Small intestine (tissue), 7 donors: ENCODE data around the gene ARHGEF10L. TPM values are rescaled to one million over a fixed set of nuclear protein-coding genes. Genes with fewer than 3 reads are reported as not detected.

Experiments
- DNase-seq, 2 donors: peaks; one replicate each; pipeline versions ENCODE4 v3.0.0 to v3.0.0-alpha.2; 2013
- FAIRE-seq: peaks from 2 replicates; lab custom pipeline; 2012; peaks lifted over from hg19 to GRCh38; lab: Jason Lieb, UNC
- H3K27ac ChIP-seq, 3 donors: one replicate each; pipeline ENCODE4 v1.5.1; 2013; ENCODE audit warnings: low read length in 2 of 3, mild to moderate bottlenecking in 2 of 3, control low read depth in 1 of 3, inconsistent platforms in 1 of 3, low read depth in 1 of 3, moderate library complexity in 1 of 3
- H3K27me3 ChIP-seq, 3 donors: one replicate each; pipeline ENCODE4 v1.6.1; 2013; ENCODE audit warnings: low read length in 3 of 3, inconsistent platforms in 1 of 3; ENCODE audit not compliant: control insufficient read depth in 3 of 3, insufficient read depth in 3 of 3
- H3K36me3 ChIP-seq, 3 donors: one replicate each; pipeline ENCODE4 v1.6.1; 2013; ENCODE audit warnings: low read length in 3 of 3, inconsistent platforms in 1 of 3, low read depth in 1 of 3, mild to moderate bottlenecking in 1 of 3, moderate library complexity in 1 of 3; ENCODE audit not compliant: control insufficient read depth in 3 of 3, insufficient read depth in 2 of 3
- H3K4me1 ChIP-seq, 3 donors: one replicate each; pipeline ENCODE4 v1.6.1; 2013; ENCODE audit warnings: low read length in 2 of 3, inconsistent platforms in 1 of 3, low read depth in 1 of 3, mild to moderate bottlenecking in 1 of 3, moderate library complexity in 1 of 3; ENCODE audit not compliant: control insufficient read depth in 3 of 3, insufficient read depth in 2 of 3
- H3K4me3 ChIP-seq, 3 donors: one replicate each; pipeline ENCODE4 v1.5.1; 2013; ENCODE audit warnings: low read length in 3 of 3, control low read depth in 1 of 3, inconsistent platforms in 1 of 3, low read depth in 1 of 3, mild to moderate bottlenecking in 1 of 3, moderate library complexity in 1 of 3
- H3K9me3 ChIP-seq, 2 donors: one replicate each; pipeline ENCODE4 v1.6.1; 2013; ENCODE audit warnings: low read depth in 1 of 2, low read length in 1 of 2; ENCODE audit not compliant: control insufficient read depth in 2 of 2, insufficient read depth in 1 of 2
- WGBS, 3 donors: extraction: QIAGEN DNeasy Blood & Tissue Kit; methylation state at CpG; one replicate each; pipeline ENCODE4 v1.1.7; 2013; 5-methylcytosine and 5-hydroxymethylcytosine counted together
- polyA plus RNA-seq, 4 donors: library from polyadenylated mRNA; stranded (reverse) in 3 of 4; unstranded in 1 of 4; fragments of 200-250 nt in 3 of 4; fragments of 120-200 nt in 1 of 4; gene quantifications; one replicate each; pipeline versions ENCODE4 v1.2.1 to v1.2.3, GENCODE V29; 2013
- donor health status: healthy with polysubstance abuse.
- donor health status: control.
- donor health status: control.
- donor health status: Bipolar disorder and iron deficiency.
- donor health status: healthy.

ARHGEF10L gene
- polyA plus RNA-seq, 4 donors, result 5.6 to 120 (median 35.0) TPM

DNA sequence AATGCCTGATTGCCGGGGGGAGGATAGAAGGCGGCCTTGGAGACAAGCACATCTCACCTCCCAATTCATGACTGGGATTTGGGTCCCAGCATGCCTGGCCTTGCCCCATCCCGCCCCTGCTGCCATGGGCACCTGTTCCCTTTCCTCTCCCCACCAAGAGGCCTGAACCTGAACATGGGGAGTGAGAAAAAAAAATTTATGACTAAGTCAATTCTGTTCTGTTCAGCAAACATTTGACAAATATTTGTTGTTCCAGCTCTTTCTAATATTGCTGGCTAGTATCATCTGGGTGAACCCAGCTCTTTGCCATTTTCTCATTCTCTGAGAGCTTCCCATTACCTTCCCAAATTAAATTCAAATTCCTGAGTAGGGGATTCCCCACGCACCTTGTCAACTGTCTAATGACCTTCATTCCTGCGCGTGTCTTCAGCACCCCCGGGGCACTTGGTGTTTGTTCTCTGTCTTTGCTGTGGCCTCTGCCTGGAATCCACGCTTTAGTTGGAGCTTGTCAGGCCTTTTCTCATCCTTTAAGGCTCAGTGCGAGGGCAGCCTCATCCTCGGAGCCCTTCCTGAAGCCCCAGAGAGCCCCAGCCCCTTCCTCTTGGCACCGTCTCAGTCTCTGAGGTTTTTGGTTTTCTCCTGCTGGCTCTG is 42.8 kb downstream of the ARHGEF10L start:
- H3K27ac ChIP-seq, result peak overlapping the region in 1 of 3 donors; percentile 88
- FAIRE-seq (no peak), DNase-seq (no peak)
- H3K4me1 ChIP-seq, result peaks cover 4 to 57% (median 8%) of the 10 kb centered on the region in 3 donors
- H3K36me3 ChIP-seq, result peaks cover 0 to 56% (median 2%) of the 10 kb centered on the region in 3 donors
- H3K9me3 ChIP-seq, result no peaks in the 10 kb centered on the region
- no peaks in the 10 kb centered on the region for H3K27me3 ChIP-seq
- peak overlapping the region in 1 of 3 donors; percentile 61 for H3K4me3 ChIP-seq
- WGBS, 3 donors, result 13 to 54% (median 24%) methylated on average over 11 of the region's 11 CpGs

DNA sequence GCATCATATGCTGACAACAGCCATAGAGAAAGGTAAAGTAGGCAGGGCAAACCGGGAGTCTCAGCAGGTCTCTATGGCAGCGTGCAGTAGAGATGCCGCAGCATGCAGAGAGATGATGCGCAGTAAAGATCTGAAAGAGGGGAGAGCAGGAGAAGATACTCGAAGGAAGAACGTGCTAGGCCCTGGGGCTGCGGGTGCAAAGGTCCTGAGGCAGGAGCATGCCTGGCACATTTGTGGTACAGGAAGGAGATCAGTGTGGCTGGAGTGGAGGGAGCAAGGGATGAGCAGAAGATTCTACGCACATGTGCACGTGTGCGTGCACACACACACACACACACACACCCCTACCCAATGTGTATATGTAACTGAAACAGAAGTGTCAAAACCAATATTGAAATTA is 45.0 kb downstream of the ARHGEF10L start:
- peaks cover 0 to 75% (median 2%) of the 10 kb centered on the region in 3 donors for H3K36me3 ChIP-seq

DNA sequence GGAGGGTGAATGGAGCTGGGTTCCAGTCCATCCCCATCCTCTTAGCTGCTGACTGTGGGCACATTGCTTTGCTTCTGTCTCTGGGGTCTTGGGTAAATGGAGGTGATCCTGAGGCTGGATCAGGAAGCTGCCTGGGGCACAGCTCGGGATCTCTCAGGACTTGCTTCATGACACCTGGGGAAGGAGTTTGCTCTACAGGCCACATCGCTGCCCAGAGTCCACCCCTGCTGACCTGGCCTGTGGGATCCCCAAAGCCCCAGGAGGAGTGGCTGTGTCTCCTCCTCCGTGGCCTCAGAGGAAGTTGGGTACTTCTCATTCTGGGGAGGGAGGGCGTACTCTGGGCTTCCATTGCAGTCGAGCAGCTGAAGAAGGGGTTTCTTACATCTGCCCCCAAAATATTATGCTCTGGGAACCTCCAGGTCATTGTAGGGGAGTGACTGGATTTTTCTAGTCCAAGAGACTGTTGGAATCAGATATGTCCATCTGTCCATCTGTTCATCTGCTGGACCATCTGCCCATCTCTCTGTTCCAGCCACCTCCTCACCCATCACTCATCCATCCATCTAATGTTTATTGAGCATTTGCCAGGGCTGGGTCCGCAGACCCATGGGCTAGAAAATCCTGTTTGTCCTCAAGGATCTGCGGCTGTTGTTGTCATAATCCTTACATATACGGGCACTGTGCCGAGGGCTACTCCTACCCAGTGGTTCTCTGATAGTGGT is 45.9 kb downstream of the ARHGEF10L start:
- peaks cover 13 to 64% (median 24%) of the 10 kb centered on the region in 3 donors for H3K4me1 ChIP-seq
- FAIRE-seq (no peak), DNase-seq (no peak)
- H3K4me3 ChIP-seq, result no peak overlapping the region
- WGBS, 3 donors, result 66 to 70% (median 67%) methylated on average over 9 of the region's 9 CpGs
- peaks cover 0 to 84% (median 4%) of the 10 kb centered on the region in 3 donors for H3K36me3 ChIP-seq
- H3K27ac ChIP-seq, result peak overlapping the region in 1 of 3 donors; percentile 98
- no peaks in the 10 kb centered on the region for H3K9me3 ChIP-seq
- H3K27me3 ChIP-seq, result no peaks in the 10 kb centered on the region

More for the DNA sequence above, 45.0 kb downstream of the ARHGEF10L start:
- FAIRE-seq (no peak), DNase-seq (no peak)
- peaks cover 12 to 64% (median 18%) of the 10 kb centered on the region in 3 donors for H3K4me1 ChIP-seq
- H3K4me3 ChIP-seq, result no peak overlapping the region
- no peak overlapping the region for H3K27ac ChIP-seq
- 83 to 89% (median 86%) methylated on average over 10 of the region's 10 CpGs for WGBS, 3 donors
- H3K9me3 ChIP-seq, result no peaks in the 10 kb centered on the region
- H3K27me3 ChIP-seq, result no peaks in the 10 kb centered on the region

DNA sequence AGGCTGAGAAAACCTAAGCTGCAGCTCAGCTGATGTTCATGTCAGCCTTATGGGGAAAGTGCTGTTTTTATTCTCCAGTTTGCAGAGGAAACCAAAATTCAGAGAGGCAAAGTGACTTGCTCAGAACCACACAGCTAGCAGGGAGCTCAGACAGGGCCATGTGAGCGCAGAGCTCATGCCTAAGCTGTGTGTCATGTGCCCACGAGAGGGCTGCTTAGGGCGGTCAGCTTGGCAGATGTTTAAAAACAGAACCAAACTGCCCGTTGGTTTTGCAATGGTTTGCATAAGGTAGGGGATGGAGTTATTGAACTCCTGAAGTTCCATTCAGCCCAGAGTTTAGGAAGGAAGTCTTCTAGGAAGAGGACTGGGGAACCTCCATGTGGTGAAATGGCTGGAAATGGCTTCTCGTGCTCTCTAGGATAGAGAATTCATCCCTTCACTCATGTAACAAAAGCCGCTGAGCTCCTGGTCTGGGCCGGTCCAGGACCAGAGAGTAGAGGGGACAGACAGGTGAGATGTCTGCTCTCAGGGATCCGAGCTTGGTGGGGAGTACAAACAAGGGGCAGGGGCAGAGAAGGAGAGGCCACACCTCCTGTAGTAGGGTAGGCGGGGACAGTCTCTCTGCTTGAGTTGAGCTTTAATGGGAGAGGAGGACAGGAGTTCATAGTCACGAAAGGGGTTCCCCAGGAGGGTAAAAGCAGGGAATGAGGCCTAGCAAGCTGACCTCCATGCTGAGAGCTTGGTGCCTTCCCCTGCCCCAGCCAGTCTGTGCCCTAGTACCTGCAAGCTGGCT is 46.9 kb downstream of the ARHGEF10L start:
- Histone ChIP-seq H3K27ac (peak overlapping the region in 2 of 3 donors; percentile 55 to 98), H3K9me3 (no peaks in the 10 kb centered on the region), H3K4me1 (peaks cover 13 to 70% (median 24%) of the 10 kb centered on the region in 3 donors), H3K4me3 (no peak overlapping the region), H3K36me3 (peaks cover 0 to 90% (median 4%) of the 10 kb centered on the region in 3 donors), H3K27me3 (no peaks in the 10 kb centered on the region)
- 51 to 63% (median 53%) methylated on average over 10 of the region's 10 CpGs for WGBS, 3 donors
- peak in 1 of 2 donors; percentile 59 for DNase-seq
- FAIRE-seq, result no peak

DNA sequence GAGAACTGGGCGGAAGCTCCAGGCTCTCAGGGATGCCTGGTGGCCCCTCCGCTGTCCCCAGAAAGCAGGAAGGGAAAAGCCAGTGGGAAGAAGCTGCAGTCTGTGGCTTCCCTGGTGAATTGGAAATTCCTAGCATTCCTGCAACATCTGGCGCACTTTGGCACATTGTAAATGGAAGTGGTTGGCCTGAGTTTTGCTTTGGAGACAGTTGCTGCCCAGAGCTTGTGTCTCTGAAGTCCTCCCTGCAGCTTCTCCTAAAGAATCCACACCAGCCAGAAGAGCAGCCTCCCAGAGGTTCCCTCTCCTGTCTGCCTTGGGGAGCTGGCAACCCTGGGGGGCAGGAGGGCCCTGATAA is 48.2 kb downstream of the ARHGEF10L start:
- DNase-seq (peak in 1 of 2 donors; percentile 66), FAIRE-seq (no peak)
- no peak overlapping the region for H3K4me3 ChIP-seq
- peaks cover 9 to 72% (median 24%) of the 10 kb centered on the region in 3 donors for H3K4me1 ChIP-seq
- H3K36me3 ChIP-seq, result peaks cover 0 to 92% (median 4%) of the 10 kb centered on the region in 3 donors
- 48 to 64% (median 57%) methylated on average over 3 of the region's 3 CpGs for whole genome bisulfite sequencing, 3 donors
- no peaks in the 10 kb centered on the region for H3K27me3 ChIP-seq
- H3K9me3 ChIP-seq, result no peaks in the 10 kb centered on the region
- H3K27ac ChIP-seq, result peak overlapping the region; percentile 61 to 98 (median 91)

DNA sequence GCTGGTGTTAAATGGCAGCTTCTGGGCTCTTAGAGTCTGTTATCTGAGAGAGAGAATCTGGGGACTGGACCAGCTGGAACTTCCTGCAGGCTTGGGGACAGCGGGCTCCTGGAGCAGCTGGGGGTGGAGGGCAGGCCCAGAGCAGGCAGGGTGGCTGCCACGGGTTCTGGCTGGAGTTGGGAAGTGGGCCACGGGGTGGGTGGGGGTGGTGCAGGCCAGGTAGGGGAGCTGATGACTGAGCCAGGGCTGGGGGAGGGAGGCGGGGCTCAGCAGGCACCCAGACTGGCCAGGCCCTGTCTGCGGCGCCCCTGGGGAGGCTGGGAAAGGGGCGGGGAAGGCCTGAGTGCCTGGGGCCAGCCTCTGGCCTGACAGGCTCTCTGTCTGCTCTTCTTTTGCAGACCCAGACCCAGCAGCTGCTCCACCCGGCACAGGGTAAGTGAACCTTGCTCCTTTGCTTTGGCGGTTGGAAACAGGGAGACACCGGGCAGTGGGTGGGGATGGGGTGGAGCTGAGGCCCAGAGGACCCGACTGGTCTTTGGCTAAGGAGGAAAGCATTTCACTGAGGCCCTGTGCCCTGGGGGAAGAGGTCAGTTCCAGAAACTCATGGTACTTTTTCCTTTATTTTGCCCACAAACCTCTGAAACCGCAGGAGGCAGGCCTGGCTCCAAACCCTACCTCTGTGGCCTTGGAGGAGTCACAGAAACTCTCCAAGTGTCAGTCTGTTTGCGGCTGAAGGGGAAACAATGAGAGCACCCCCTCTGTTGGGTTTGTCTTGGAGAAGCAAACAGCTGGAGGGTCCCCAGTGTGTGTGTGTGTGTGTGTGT is 48.8 kb downstream of the ARHGEF10L start:
- DNase-seq (peak; percentile 91 to 94), FAIRE-seq (no peak)
- H3K4me3 ChIP-seq, result no peak overlapping the region
- no peaks in the 10 kb centered on the region for H3K9me3 ChIP-seq
- H3K27me3 ChIP-seq, result no peaks in the 10 kb centered on the region
- peaks cover 9 to 71% (median 24%) of the 10 kb centered on the region in 3 donors for H3K4me1 ChIP-seq
- WGBS, 3 donors, result 15 to 32% (median 18%) methylated on average over 13 of the region's 13 CpGs
- peak overlapping the region; percentile 61 to 98 (median 91) for H3K27ac ChIP-seq
- H3K36me3 ChIP-seq, result peaks cover 0 to 92% (median 3%) of the 10 kb centered on the region in 3 donors

DNA sequence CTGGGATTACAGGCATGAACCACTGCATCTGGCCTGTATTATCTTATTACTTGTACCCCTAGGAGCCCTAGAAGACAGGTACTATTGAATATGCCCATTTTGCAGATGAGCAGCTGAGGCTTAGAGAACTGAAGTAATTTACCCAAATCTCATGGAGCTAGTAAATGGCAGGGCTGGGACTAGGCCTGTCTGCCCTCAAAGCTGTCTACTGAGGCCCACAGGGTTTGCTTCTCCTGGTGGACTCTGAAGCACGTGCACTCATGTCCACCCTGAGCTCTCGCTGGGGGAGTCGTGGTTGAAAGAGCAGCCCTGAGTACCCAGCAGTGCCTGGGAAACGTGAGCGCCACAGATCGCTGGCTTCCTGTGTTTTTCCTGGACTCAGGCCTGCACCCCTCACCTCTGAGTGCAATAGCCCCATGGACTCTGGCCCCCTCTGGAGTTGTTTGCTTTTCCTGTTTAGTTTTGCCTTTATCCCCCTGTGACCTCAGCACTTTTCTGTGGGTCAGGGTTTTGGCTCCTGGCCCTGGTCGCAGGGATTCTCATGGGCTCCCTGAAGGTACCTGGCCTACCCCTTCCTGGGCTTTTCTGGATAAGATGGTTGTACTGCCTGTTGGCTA is 52.4 kb downstream of the ARHGEF10L start:
- WGBS, 3 donors, result 17 to 40% (median 36%) methylated on average over 7 of the region's 7 CpGs
- Histone ChIP-seq H3K9me3 (no peaks in the 10 kb centered on the region), H3K27me3 (no peaks in the 10 kb centered on the region), H3K4me1 (peaks cover 12 to 82% (median 18%) of the 10 kb centered on the region in 3 donors), H3K4me3 (no peak overlapping the region), H3K27ac (peak overlapping the region in 1 of 3 donors; percentile 45), H3K36me3 (peaks cover 0 to 89% (median 2%) of the 10 kb centered on the region in 3 donors)
- DNase-seq (peak in 1 of 2 donors; percentile 62), FAIRE-seq (no peak)
